Measurements from ENCODE around the gene TMEM222.
"Not testable (repeated sequence)": the region's sequence is repeated elsewhere in the genome, so short reads cannot be mapped to it uniquely, and the experiment has no call there.

Gene TMEM222, protein sequence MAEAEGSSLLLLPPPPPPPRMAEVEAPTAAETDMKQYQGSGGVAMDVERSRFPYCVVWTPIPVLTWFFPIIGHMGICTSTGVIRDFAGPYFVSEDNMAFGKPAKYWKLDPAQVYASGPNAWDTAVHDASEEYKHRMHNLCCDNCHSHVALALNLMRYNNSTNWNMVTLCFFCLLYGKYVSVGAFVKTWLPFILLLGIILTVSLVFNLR

DNA sequence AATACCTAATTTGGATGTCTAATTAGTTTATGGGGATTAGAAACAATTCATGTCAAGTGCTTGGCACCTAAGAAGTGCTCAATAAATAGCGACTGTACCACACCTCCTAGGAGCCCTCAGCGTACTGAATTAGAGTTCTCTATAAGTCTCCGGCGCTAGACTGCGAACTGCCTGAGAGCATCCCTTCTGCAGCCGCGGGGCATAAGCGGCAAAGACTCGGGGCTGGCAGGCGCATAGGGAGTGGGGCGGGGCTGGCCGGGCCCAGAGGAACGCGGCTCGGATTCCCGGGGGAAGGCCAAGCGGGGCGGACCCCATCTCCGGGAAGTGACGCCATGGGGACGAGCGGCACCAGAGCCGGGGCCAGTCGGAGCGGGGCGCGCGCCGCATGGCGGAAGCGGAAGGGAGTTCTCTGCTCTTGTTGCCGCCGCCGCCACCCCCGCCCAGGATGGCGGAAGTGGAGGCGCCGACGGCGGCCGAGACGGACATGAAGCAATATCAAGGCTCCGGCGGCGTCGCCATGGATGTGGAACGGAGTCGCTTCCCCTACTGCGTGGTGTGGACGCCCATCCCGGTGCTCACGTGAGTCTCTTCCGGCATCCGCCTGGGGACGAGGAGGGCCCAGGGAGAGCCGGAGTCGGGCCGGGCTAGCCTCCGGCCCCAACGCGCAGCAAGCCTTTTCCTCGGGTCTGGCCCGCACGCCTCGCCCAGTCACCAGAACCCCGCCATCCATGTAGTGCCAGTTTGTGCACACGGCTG lies at the start of gene TMEM222:
Gene TMEM222, plus strand, starts transcription at position 351 of the 756 bp plus-strand sequence. Its CDS starts 35 bp downstream, at position 386.
- DNase-seq: peak; percentile 97

DNA sequence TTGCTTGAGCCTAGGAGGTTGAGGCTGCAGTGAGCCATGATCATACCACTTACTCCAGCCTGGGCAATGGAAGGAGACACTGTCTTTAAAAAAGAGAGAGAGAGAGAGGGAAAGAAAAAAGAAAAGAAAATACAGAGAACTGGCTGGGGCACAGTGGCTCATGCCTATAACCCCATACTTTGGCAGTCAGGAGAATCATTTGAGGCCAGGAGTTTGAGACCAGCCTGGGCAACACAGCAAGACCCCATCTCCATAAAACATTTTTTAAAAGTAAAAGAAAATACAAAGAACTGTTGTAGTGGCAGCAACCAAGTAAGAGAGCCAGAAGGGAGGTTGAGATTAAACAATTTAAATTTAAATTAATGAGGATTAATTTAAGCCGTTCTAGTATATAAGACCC lies 47.8 kb upstream of the TMEM222 start:
- no peak for DNase-seq

DNA sequence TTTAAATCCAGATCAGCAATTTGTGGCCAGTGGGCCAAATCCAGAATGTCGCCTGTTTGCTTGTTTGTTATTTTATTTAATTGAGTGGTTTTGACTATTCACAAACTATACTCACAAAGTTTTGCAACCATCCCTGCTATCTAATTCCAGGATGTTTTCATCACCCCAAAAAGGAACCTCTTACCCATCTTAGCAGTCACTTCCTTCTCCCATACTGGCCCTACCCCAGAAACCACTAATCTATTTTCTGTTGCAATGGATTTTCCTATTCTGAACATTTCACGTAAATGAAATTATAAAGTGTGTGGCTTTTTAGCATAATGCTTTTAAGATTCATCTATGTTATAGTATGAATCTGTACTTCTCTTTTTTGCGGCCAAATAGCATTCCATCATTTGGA lies 46.3 kb upstream of the TMEM222 start:
- no peak for DNase-seq

DNA sequence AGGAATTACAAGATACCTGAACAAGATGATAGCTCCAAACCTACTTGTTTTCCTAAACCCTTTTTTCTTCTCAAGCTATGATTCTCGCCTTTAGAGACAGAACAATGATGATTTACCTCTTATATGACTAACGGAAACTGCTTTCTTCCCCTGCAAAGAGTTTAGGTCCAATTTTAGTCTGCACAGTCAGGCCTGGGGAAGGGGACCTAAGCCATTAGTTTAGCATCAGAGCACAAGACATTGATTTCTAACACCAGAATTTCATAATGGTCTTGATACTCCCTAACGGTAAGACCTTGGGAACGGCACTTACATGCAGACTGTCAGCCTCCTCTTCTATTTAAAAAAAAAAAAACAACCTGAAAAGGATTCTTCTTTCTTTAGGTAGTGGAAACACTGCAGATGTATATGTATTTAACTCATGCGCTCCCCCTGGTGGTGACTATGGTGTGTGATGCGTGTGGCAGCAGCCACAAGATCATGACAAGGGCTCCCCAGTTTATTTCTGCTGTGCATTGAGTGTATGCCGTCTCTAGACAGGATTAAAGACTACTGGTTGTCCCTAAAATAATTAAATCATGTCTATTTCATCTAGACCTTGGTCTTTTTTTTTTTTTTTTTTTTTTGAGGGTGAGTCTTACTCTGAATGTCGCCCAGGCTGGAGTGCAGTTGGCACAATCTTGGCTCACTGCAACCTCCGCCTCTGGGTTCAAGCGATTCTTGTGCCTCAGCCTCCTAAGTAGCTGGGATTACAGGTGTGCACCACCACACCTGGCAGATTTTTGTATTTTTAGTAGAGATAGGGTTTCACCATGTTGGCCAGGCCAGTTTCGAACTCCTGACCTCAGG lies 37.3 kb upstream of the TMEM222 start:
- peak; percentile 85 for DNase-seq

DNA sequence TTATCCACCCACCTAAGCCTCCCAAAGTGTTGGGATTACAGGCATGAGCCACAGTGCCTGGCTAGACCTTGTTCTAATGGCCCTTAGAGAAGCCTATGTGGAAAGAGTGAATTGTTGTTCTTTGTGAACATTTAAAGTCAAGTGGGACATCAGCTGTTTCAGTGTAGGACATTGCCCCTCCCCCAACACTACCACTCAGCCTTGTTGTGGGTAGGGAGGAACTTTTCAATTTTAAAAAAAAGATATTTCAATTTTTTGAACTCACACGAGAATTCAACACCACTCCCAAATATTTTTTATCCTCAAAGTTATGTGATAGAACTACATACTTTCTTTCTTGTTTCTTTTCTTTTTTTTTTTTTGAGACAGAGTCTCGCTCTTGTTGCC lies 36.7 kb upstream of the TMEM222 start:
- DNase-seq: no peak

DNA sequence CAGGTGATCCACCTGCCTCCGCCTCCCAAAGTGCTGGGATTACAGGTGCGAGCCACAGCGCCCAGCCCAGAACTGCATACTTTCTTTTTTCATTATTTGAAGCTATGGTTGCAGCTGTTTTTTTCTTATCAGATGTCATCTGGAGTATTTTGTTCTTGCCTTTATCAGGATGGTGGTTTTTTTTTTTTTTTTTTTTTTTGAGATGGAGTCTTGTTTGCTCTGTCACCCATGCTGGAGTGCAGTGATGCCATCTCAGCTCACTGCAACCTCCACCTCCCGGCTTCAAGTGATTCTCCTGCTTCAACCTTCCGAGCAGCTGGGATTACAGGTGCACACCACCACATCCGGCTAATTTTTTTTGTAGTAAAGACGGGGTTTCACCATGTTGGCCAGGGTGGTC lies 36.1 kb upstream of the TMEM222 start:
- not testable (repeated sequence) for DNase-seq

DNA sequence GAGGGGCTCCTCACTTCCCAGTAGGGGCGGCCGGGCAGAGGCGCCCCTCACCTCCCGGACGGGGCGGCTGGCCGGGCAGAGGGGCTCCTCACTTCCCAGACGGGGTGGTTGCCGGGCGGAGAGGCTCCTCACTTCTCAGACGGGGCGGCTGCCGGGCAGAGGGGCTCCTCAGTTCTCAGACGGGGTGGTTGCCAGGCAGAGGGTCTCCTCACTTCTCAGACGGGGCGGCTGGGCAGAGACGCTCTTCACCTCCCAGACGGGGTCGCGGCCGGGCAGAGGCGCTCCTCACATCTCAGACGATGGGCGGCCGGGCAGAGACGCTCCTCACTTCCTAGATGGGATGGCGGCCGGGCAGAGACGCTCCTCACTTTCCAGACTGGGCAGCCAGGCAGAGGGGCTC lies 32.8 kb upstream of the TMEM222 start:
- DNase-seq: not testable (repeated sequence)

DNA sequence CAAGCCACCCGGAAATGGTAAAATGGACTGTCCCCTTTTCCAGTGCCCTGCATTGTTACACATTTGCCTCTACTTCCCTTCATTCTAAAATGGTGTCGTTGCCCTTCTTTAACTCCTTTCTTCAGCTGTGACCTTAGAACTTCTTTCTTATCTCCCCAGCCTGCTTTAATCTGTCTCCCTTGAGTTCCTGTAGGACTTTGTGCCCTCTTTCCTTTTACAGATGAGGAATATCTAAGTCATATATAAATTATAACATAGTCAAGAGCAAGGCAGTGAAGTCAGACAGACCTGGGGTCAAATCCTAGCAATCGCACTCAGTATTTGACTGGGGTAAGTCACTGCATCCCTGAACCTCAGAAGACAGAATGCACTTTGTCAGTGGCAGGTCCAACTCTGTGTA lies 31.4 kb upstream of the TMEM222 start:
- no peak for DNase-seq

DNA sequence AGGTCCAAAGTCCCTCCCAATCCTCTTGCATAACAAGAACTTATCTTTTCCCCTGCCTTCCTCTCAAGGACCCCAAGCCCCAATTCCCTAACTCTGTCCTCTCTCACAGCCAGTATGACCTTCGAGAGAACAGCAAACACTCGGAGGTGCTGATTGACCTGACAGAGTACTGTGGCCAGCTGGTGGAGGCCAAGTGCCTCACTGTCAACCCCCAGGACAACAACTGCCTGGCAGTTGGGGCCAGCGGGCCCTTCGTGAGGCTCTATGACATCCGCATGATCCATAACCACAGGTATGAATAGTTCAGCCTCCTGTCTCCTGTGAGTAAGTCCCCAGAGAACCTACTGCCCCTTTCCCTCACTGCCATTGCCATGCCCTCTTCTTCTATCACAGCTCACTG lies 29.9 kb upstream of the TMEM222 start:
- no peak for DNase-seq

DNA sequence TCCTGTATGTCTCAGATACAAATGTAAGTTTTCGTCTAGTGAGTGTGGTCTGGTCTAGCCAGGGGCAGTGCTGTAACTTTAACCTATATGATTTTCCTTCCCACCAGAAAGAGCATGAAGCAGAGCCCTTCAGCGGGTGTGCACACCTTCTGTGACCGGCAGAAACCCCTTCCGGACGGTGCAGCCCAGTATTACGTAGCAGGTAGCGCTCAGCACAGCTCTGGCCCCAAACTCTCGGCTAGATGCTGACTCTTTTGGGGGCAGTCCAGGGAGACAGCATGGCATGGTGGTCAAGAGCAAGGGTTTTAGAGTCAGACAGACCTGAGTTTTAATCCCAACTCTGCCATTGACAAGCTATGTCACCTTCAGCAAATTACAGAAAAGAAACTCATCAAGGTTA lies 28.0 kb upstream of the TMEM222 start:
- DNase-seq: no peak

DNA sequence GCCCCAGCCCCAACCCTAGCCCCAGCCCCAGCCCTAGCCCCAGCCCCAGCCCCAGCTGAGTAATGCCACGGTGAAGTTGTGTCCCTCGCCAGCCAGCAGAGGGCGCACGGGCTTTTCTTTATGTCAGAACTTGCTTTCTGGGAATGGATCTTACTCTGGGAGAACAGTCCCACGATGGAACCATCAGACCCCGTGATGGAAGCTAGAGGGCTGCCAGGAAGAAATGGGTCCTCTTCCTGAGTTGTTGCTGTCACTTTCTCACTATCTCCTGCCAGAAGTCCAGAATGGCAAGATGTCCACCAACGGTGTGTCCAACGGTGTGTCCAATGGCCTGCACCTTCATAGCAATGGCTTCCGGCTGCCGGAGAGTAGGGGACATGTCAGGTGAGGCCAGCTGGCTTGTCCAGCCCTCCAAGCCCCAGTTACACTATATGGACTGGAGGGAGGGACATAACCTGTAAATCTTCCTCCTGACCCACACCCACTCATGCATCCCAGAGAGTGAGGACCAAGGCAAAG lies 25.1 kb upstream of the TMEM222 start:
- DNase-seq: peak; percentile 73

DNA sequence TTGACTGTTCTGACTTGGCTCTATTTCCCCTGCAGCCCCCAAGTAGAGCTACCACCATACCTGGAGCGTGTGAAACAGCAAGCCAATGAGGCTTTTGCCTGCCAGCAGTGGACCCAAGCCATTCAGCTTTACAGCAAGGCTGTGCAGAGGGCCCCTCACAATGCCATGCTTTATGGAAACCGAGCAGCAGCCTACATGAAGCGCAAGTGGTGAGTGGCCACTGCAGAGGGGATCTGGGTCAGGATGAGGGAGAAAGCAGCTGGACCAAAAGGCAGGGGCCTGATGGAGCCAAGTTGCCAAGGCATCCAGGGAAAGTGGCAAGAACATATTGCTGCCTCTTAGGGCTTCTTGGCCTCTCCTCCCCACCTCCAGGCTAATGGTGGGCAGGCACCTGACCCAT lies 24.1 kb upstream of the TMEM222 start:
- no peak for DNase-seq

DNA sequence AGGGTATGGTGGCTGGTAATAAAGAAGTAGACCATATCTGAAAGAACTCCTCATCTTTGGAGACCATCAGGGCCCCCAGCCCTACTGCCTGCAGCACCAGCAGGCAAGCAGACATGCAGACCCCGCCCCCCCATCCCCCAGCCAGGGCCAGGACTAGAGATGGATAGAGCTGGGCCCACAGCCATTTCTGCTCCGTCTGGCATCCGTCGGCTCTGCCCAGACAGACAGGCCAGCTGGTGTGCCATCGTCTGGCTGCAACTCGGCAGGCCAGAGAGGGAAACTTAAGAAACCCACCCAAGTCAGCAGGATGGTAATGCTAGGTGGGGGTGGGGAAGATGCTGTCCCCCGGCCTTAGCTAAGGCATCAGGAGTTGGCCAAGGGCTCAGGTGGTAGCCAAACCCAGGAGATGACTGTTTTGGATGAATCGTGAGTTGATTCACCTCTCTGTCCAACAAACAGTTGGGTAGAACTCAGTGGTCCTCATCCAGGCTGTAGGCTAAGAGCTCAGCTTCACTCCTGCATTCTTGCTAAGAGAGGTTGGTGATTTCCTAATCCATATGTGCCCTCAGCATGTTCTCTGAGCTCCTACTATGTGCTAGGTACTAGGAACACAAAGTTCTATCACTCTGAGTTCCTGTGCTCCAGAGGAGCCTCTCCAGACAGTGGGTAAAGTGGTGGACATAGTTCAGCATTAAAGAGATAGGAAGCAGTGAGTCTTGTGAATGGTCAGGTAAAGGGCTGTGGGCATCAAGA lies 23.2 kb upstream of the TMEM222 start:
- no peak for DNase-seq

DNA sequence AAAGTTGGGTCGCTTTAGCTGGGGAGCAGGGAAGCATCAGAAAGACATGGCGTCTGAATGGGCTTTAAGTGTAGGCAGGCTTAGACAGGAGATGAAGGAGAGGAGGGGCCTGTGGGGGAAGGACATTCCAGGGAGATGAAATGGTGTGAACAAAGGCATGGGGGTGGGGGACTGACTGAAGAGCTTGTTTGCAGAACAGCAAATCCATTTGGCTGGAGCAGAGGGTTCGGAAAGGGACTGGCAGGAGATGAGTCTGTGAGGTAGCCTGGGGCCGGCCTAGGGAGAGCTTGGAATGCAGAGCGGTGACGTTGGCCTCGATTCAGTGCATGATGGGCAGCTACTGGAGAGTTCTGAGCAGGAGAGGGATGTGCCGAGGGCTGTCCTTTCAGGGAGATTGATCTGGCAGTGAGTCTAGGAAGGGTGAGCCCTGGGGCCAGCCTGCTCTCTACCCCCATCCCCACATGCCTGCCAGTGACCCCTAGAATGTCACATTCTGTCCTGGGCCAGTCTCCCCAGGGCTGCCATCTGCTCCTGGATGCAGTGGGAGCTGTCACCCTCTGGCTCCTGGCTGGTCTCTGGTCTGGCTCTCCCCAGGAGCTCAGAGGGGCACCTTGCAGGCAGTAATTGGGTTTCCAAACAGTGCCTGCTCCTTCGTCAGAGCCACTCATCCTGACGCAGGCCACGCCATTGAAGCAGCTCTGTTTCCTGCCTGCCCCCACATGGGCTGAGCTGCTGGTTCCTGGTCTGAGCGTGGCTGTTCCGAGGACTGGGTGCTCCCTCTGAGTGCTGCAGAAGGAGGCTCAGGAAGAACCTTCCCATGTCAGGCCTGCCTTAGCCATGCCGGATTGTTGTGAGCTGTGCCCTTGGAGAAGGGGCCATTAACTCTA lies 22.3 kb upstream of the TMEM222 start:
- no peak for DNase-seq

DNA sequence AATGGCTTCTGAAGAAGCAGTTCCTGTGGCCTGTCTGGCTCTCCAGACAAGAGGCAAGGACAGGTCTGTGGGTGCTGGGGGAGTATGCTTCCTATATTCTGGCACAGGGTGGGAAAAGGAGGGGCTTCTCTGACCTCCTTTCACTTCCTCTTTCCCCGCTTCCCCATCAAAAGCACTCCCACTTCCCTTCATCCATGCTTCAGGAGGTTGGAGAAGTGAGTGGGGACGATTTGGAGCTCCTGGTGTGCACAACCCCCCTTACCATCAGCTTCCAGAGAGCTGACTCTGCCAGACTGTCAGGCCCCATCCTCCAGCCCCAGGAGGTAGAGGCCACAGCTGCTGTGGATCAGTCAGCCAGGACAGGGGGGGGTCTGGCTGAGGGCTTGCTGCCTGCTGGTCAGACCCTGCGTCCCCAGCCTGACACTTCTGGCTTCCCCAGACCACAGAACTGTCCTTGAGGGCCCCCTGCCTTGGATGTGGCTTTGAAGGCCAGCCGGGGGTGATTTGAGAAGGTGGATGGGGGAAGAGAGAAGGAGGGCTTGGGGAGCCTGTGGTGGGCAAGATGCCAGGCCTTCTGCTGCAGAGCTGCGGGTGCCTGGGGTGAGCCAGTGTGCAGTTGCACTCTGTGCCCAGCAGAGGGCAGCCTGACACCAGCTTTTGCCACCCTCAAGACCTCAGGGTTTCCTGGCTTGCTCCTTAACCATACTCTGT lies 21.5 kb upstream of the TMEM222 start:
- peak; percentile 78 for DNase-seq

DNA sequence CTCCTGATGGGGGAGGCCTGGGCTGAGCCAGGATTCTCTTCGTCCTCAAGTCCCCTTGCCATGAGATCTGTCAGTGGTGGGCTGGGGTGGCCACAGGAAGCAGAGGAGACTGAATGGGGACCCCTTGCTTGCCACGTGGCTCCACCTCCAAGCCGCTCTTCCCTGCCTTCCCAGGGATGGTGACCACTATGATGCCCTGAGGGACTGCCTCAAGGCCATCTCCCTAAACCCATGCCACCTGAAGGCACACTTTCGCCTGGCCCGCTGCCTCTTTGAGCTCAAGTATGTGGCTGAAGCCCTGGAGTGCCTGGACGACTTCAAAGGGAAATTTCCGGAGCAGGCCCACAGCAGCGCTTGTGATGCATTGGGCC lies 20.9 kb upstream of the TMEM222 start:
- no peak for DNase-seq

DNA sequence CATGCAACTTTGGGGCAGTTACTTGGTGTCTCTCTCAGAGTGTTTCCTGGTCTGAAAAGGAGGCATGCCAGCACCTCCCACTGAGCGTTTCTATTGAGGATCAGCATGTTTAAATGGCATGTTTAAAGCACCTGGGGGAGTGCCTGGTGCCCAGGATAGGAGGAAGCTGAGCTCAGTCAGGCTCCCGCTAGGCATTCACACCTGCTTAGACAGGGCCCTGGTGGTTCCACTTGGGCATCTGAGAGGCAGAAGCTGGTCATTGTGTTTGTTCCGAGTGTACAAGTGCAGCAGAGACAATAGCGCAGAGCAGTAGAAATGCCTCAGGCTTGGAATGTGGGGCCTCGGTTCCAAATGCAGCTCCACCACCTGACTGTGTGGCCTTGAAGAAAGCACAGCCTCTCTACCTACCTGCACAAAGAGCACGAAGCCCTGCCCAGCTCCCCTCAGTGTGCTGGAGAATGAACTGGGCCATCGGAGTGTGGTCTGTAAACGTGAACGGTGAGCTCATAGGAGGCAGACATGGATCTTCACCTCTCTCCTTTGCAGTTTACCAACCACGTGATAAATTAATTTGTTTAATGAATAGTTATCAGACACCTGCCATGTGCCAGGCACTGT lies 20.3 kb upstream of the TMEM222 start:
- no peak for DNase-seq

DNA sequence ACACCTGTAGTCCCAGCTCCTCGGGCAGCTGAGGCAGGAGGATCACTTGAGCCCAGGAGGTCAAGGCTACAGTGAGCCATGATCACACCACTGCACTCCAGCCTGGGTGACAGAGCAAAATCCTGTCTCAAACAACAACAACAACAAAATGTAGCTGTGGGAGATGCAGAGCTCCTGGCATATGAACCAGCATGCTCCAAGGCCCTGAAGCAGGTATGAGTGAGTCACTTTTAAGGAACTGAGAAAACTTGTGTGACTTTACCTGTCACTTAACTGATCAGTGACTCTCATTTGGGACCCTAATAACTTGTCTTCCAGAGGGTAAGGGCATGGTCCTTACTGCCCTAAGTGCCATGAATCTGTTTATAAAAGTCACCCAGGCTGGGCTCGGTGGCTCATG lies 19.4 kb upstream of the TMEM222 start:
- no peak for DNase-seq

DNA sequence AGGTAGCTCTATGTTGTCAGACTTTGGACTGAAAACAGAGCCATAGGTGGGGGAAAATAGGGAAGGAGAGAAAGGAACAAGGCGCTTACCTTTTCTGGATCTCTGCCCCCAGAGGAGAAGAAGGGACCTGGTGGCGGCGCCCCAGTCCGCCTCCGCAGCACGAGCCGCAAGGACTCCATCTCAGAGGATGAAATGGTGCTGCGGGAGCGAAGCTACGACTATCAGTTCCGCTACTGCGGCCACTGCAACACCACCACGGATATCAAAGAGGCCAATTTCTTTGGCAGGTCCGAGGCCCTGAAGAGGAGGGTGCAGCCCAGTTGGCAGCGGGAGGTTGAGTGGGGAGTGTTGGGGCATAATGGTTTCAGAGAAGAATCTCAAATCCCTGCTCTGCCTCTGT lies 18.5 kb upstream of the TMEM222 start:
- DNase-seq: no peak

DNA sequence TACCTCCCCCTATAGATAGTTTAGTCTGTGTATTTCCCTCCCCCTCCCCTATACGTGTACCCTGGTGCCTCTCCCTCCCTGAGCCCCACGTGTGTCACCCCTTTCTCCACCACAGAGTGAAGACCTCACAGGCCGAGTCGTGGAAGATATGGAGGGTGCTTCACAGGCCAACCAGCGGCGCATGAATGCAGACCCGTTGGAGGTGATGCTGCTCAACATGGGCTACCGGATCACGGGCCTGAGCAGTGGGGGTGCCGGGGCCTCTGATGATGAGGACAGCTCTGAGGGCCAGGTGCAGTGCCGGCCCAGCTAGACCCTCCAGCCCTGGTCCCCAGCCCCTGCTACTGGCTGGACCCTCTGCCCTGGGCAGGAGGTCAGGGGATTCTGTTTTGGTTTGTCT lies 15.9 kb upstream of the TMEM222 start:
- no peak for DNase-seq

All from activated naive CD4-positive, alpha-beta T cell treated with Interleukin-2 at 50 U/mL for 16 hours (primary cell).